ENCODE measurements around the gene ZNF670. TPM values are rescaled to one million over a fixed set of nuclear protein-coding genes. Genes with fewer than 3 reads are reported as not detected.
"Not testable (repeated sequence)": the region's sequence is repeated elsewhere in the genome, so short reads cannot be mapped to it uniquely, and the experiment has no call there.

ZNF670 gene
- total RNA-seq, 2 donors from 2014 or later, result 2.0 to 2.3 TPM

GRCh38 chr1:247064304-247064703 lies 14.3 kb downstream of the ZNF670 start:
- intact Hi-C loops (cut with DNase I, micrococcal nuclease), result no loop called here
- ATAC-seq (no peak), DNase-seq (no peak)

- DNase-seq (no peak), ATAC-seq (no peak)
- intact Hi-C loops (cut with DNase I, micrococcal nuclease), result no loop called here
Observed at GRCh38 chr1:247060771-247061170, 17.8 kb downstream of the ZNF670 start.

- ATAC-seq, result no peak
- DNase-seq, result no peak
- intact Hi-C loops (cut with DNase I, micrococcal nuclease), result no loop called here
Observed at GRCh38 chr1:247056071-247056470, 22.5 kb downstream of the ZNF670 start.

- intact Hi-C loops (cut with DNase I, micrococcal nuclease), result no loop called here
- DNase-seq (peak in 1 of 2 donors; percentile 9), ATAC-seq (peak; percentile 56)
Observed at GRCh38 chr1:247054992-247055415, 23.6 kb downstream of the ZNF670 start.

- no peak for DNase-seq
- intact Hi-C loops (cut with DNase I, micrococcal nuclease), result no loop called here
- ATAC-seq, result no peak
Observed at GRCh38 chr1:247047702-247048101, 30.9 kb downstream of the ZNF670 start.

GRCh38 chr1:247047260-247047659 lies 31.4 kb downstream of the ZNF670 start:
- DNase-seq (no peak), ATAC-seq (no peak)
- intact Hi-C loops (cut with DNase I, micrococcal nuclease), result no loop called here

- DNase-seq, result no peak
- intact Hi-C loops (cut with DNase I, micrococcal nuclease), result no loop called here
- no peak for ATAC-seq
Observed at GRCh38 chr1:247043406-247043805, 35.2 kb downstream of the ZNF670 start.

GRCh38 chr1:247037511-247038320 lies 40.9 kb downstream of the ZNF670 start:
- no peak for ATAC-seq

GRCh38 chr1:247032306-247032705 lies 46.3 kb downstream of the ZNF670 start:
- DNase-seq; ATAC-seq; intact Hi-C loops (cut with DNase I, micrococcal nuclease): not testable (repeated sequence)

More at GRCh38 chr1:247037511-247038320, 40.9 kb downstream of the ZNF670 start:
- intact Hi-C loops (cut with DNase I, micrococcal nuclease), result no loop called here
- no peak for DNase-seq

Other genes starting within 250 kb of the ZNF670 start
- gene AHCTF1, start 146.9 kb downstream of the ZNF670 start, total RNA-seq, result 10 to 100 TPM; 23.7 to 23.8 TPM
- gene ZNF695, start 70.8 kb downstream of the ZNF670 start, total RNA-seq, result 1 to 10 TPM; 1.1 to 1.7 TPM
- gene ZNF669, start 25.5 kb upstream of the ZNF670 start, total RNA-seq, result 1 to 10 TPM; 4.9 to 5.9 TPM
- 10 to 100 TPM; 36.9 to 62.3 TPM for gene ZNF124, start 93.2 kb upstream of the ZNF670 start, total RNA-seq
- not detected for gene VN1R5, start 177.3 kb upstream of the ZNF670 start, total RNA-seq